Activated CD8-positive, alpha-beta T cell treated with anti-CD3 and anti-CD28 coated beads for 36 hours (primary cell): Measurements from ENCODE around the gene TOR1B. TPM values are rescaled to one million over a fixed set of nuclear protein-coding genes. Genes with fewer than 3 reads are reported as not detected.
"Not testable (repeated sequence)": the region's sequence is repeated elsewhere in the genome, so short reads cannot be mapped to it uniquely, and the experiment has no call there.

Source experiments
- ATAC-seq: fragments of 200-7000 bp; cut with Tn5 transposase; one replicate; pipeline ENCODE4 v1.10.0; 2021; ENCODE audit warnings: mild to moderate bottlenecking, moderate library complexity
- CTCF ChIA-PET: fragments of 350-600 bp; sonication (Branson Sonifier 250); formaldehyde crosslinking; loops from one replicate; lab custom pipeline; 2021; ENCODE audit warnings: antibody characterized with exemption; lab: Charles Lee
- POLR2A ChIA-PET: fragments of 350-600 bp; sonication (Branson Sonifier 250); formaldehyde crosslinking; loops from one replicate; lab custom pipeline; 2021; ENCODE audit warnings: antibody characterized with exemption; lab: Charles Lee
- DNase-seq: peaks from one replicate; pipeline ENCODE4 v3.0.0-alpha.2; 2020
- H3K27ac Mint-ChIP-seq: one replicate; pipeline ENCODE4 v1.8.0; 2021; ENCODE audit warnings: mild to moderate bottlenecking, mixed read lengths
- H3K27me3 Mint-ChIP-seq: one replicate; pipeline ENCODE4 v1.8.0; 2021; ENCODE audit warnings: mixed read lengths
- H3K36me3 Mint-ChIP-seq: one replicate; pipeline ENCODE4 v1.8.0; 2021; ENCODE audit warnings: low read depth, mixed read lengths
- H3K4me1 Mint-ChIP-seq: one replicate; pipeline ENCODE4 v1.8.0; 2021; ENCODE audit warnings: low read depth, mixed read lengths
- H3K4me3 Mint-ChIP-seq: one replicate; pipeline ENCODE4 v1.8.0; 2021; ENCODE audit warnings: mild to moderate bottlenecking, moderate library complexity, mixed read lengths
- H3K9me3 Mint-ChIP-seq: one replicate; pipeline ENCODE4 v1.8.0; 2021; ENCODE audit warnings: mixed read lengths
- intact Hi-C: fragments of 100-400 bp; cut with micrococcal nuclease; formaldehyde crosslinking; loops from one replicate; pipeline ENCODE4 v1.10.0; 2022
- total RNA-seq, 2 experiments: library from RNA; stranded (reverse); gene quantifications; one replicate each; pipeline ENCODE4 v1.2.3, GENCODE V29; 2021
- TF ChIP-seq, protein P1 (sequence below): fragments of 200-600 bp; IDR thresholded peaks from one replicate; pipeline ENCODE4 v1.8.0; 2022; ENCODE audit warnings: antibody characterized with exemption, mild to moderate bottlenecking

The TOR1B gene
- total RNA-seq, 2 experiments from 2014 or later: 18.5 to 19.8 TPM

DNA sequence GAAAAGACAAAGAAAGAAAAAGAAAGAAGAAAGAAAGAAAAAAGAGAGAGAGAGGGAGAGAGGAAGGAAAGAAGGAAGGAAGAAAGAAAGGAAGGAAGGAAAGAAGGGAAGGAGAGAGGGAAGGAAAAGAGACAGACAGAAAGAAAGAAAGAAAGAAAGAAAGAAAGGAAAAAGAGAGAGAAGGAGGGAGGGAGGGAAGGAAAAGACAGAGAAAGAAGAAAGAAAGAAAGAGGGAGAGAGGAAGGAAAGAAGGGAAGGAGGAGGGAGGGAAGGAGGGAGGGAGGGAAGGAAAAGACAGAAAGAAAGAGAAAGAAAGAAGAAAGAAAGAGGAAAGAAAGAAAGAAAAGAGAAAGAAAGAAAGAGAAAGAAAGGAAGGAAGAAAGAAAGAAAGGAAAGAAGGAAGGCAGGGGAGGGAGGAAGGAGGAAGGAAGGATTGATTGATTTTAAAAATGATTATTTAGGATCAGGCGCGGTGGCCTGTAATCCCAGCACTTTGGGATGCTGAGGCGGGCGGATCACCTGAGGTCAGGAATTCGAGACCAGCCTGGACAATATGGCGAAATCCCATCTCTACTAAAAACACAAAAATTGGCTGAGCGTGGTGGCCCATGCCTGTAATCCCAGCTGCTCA lies 23.3 kb upstream of the TOR1B start:
- H3K4me1 Mint-ChIP-seq: peaks cover 15% of the 10 kb centered on the region
- POLR2A ChIA-PET: no interaction called here
- DNase-seq: no peak
- ATAC-seq: no peak
- H3K27ac Mint-ChIP-seq: no peak overlapping the region
- CTCF ChIA-PET: interaction anchor here (0.8 to 9.0 kb wide), 4 partner anchors 11 to 641 kb away, joined by 3 to 82 read pairs (median 41); no protein-coding TSS in a partner anchor
- peaks cover 4% of the 10 kb centered on the region for H3K27me3 Mint-ChIP-seq
- H3K4me3 Mint-ChIP-seq: no peak overlapping the region
- no peaks in the 10 kb centered on the region for H3K9me3 Mint-ChIP-seq
- TF ChIP-seq, protein P1, sequence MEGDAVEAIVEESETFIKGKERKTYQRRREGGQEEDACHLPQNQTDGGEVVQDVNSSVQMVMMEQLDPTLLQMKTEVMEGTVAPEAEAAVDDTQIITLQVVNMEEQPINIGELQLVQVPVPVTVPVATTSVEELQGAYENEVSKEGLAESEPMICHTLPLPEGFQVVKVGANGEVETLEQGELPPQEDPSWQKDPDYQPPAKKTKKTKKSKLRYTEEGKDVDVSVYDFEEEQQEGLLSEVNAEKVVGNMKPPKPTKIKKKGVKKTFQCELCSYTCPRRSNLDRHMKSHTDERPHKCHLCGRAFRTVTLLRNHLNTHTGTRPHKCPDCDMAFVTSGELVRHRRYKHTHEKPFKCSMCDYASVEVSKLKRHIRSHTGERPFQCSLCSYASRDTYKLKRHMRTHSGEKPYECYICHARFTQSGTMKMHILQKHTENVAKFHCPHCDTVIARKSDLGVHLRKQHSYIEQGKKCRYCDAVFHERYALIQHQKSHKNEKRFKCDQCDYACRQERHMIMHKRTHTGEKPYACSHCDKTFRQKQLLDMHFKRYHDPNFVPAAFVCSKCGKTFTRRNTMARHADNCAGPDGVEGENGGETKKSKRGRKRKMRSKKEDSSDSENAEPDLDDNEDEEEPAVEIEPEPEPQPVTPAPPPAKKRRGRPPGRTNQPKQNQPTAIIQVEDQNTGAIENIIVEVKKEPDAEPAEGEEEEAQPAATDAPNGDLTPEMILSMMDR: no peak
- intact Hi-C loops: loop anchor here (10.0 kb wide), 1 partner anchor 135 kb away; the partner anchor contains the start of gene ASB6
- H3K36me3 Mint-ChIP-seq: no peaks in the 10 kb centered on the region

DNA sequence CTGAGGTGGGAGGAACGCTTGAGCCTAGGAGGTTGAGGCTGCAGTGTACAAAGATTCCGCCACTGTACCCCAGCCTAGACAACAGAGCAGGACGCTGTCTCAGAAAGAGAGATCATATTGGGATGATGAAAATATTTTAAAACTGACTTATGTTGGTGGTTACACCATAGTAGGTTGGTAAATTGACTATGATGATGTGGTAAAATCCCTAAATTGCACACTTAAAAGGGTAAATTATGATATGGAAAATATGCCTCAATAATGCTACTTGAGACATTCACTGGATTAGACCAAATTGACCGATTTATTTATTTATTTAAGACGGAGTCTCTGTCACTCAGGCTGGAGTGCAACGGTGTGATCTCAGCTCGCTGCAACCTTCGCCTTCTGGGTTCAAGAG lies 21.9 kb upstream of the TOR1B start:
- no peaks in the 10 kb centered on the region for H3K36me3 Mint-ChIP-seq
- no peak overlapping the region for H3K27ac Mint-ChIP-seq
- ChIA-PET CTCF (interaction anchor here (0.6 to 9.0 kb wide), 7 partner anchors 10 to 155 kb away, joined by 3 to 82 read pairs (median 7); partner anchors contain the start of gene NTMT1), POLR2A (interaction anchor here (1.9 kb wide), 1 partner anchor 43 kb away, joined by 4 read pairs; no protein-coding TSS in a partner anchor)
- peaks cover 1% of the 10 kb centered on the region for H3K27me3 Mint-ChIP-seq
- peaks cover 15% of the 10 kb centered on the region for H3K4me1 Mint-ChIP-seq
- no peak overlapping the region for H3K4me3 Mint-ChIP-seq
- intact Hi-C loops: loop anchor here (10.0 kb wide), 1 partner anchor 136 kb away; the partner anchor contains the start of gene ASB6
- DNase-seq (no peak), ATAC-seq (no peak)
- TF ChIP-seq, protein P1: no peak
- H3K9me3 Mint-ChIP-seq: no peaks in the 10 kb centered on the region

DNA sequence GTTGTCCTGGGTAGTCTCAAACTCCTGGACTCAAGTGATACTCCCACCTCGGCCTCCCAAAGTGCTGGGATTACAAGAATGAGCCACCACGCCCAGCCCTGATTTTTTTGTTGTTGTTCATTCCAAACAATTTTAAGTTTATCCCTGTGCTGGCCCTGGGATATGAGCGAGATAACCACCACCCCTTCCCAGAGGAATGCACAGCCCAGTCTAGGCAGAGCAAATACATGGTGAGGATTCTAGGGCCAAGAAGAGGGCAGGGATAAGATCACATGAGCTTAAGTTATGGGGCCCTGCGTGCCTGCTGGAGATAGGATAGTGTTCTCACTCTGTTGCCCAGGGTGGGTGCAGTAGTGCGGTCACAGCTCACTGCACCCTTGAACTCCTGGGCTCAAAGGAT lies 21.0 kb upstream of the TOR1B start:
- no peak for DNase-seq
- ATAC-seq: no peak
- CTCF ChIA-PET: interaction anchor here (0.8 to 9.0 kb wide), 8 partner anchors 9 to 650 kb away, joined by 3 to 82 read pairs (median 6); no protein-coding TSS in a partner anchor
- POLR2A ChIA-PET: interaction anchor here (1.9 kb wide), 1 partner anchor 44 kb away, joined by 4 read pairs; no protein-coding TSS in a partner anchor
- TF ChIP-seq, protein P1: no peak
- peaks cover 1% of the 10 kb centered on the region for H3K27me3 Mint-ChIP-seq
- no peaks in the 10 kb centered on the region for H3K9me3 Mint-ChIP-seq
- no peaks in the 10 kb centered on the region for H3K36me3 Mint-ChIP-seq
- intact Hi-C loops: loop anchor here (10.0 kb wide), 1 partner anchor 137 kb away; the partner anchor contains the start of gene ASB6
- no peak overlapping the region for H3K27ac Mint-ChIP-seq
- no peak overlapping the region for H3K4me3 Mint-ChIP-seq
- H3K4me1 Mint-ChIP-seq: peaks cover 11% of the 10 kb centered on the region

DNA sequence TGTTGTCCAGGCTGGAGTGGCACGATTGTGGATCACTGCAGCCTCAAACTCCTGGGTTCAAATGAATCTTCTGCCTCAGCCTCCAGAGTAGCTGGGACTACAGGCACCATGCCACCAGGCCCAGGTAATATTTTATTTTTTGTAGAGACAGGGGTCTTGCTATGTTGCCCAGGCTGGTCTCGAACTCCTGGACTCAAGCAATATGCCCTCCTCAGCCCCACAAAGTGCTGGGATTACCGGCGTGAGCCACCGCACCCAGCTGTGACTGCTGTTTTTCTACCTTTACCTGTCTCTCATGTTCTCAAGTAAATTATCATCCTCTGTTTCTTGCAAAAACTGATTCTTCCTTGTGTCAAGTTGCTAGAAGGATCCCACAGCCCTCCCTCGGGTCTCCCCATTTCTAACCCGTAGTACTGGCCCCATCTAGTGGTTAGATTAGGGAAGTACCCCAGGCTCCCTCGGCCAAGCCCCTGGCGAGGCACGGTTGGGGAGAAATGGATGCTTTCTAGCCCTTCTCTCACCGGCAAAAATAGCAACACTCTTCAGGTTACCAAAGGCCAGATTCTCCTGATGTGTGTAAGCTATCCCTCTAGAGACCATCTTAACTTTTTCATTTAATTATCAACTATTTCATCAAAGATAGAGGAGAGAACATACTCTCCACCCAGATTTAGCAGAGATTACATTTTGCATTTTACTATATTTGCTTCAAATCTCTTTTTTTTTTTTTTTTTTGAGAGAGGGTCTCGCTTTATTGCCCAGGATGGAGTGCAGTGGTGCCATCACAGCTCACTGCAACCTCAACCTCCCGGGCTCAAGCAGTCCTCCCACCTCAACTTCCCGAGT lies 19.2 kb upstream of the TOR1B start:
- ATAC-seq: peak; percentile 99
- peak; percentile 79 for DNase-seq
- H3K27me3 Mint-ChIP-seq: no peaks in the 10 kb centered on the region
- ChIA-PET POLR2A (interaction anchor here (1.0 kb wide), 1 partner anchor 46 kb away, joined by 3 read pairs; no protein-coding TSS in a partner anchor), CTCF (interaction anchor here (0.7 to 9.0 kb wide), 19 partner anchors 8 to 330 kb away, joined by 3 to 82 read pairs (median 4); partner anchors contain the start of gene PTGES)
- no peaks in the 10 kb centered on the region for H3K36me3 Mint-ChIP-seq
- H3K27ac Mint-ChIP-seq: no peak overlapping the region
- H3K4me1 Mint-ChIP-seq: peaks cover 2% of the 10 kb centered on the region
- H3K4me3 Mint-ChIP-seq: no peak overlapping the region
- TF ChIP-seq, protein P1: peak; percentile 92
- no peaks in the 10 kb centered on the region for H3K9me3 Mint-ChIP-seq
- intact Hi-C loops: loop anchor here (2.0 to 10.0 kb wide), 2 partner anchors 47 to 139 kb away; partner anchors contain the start of gene ASB6

DNA sequence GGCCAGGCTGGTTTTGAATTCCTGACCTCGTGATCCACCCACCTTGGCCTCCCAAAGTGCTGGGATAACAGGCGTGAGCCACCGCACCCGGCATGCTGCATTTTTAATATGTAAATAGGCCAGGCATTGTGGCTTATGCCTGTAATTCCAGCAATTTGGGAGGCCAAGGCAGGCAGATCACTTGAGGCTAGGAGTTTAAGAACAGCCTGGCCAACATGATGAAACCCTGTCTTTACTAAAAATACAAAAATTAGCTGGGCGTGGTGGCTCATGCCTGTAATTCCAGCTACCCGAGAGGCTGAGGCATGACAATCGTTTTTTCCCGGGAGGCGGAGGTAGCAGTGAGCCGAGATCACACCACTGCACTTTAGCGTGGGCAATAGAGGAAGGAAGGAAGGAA lies 18.0 kb upstream of the TOR1B start:
- H3K4me1 Mint-ChIP-seq, H3K27me3 Mint-ChIP-seq, DNase-seq, H3K9me3 Mint-ChIP-seq, H3K36me3 Mint-ChIP-seq, H3K4me3 Mint-ChIP-seq, ATAC-seq, H3K27ac Mint-ChIP-seq: not testable (repeated sequence)
- POLR2A ChIA-PET: interaction anchor here (0.7 kb wide), 1 partner anchor 9 kb away, joined by 3 read pairs; no protein-coding TSS in a partner anchor
- intact Hi-C loops: loop anchor here (2.0 to 10.0 kb wide), 2 partner anchors 48 to 140 kb away; partner anchors contain the start of gene ASB6
- CTCF ChIA-PET: interaction anchor here (0.6 to 9.0 kb wide), 10 partner anchors 8 to 146 kb away, joined by 3 to 82 read pairs (median 6); no protein-coding TSS in a partner anchor
